HG03060 (cell line): Measurements from ENCODE around the gene LRPAP1.

Experiments
- ATAC-seq: cut with Tn5 transposase; IDR thresholded peaks from one replicate; pipeline ENCODE4 v1.9.1; 2021; ENCODE audit warnings: low read depth, moderate number of reproducible peaks; ENCODE audit not compliant: unreplicated experiment

The LRPAP1 gene

DNA sequence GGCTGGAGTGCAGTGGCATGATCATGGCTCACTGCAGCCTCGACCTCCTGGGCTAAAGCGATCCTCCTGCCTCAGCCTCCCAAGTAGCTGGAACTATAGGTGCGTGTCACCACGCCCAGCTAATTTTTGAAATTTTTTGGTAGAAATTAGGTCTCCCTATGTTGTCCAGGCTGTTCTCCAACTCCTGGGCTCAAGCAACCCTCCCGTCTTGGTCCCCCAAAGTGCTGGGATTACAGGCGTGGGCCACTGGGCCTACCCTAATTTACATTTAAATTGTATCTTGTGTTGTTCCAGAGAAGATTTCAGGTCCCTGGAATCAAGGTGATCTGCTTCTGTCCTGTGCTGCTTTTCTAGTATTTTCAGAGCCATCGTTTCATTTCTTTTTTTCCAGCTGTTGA lies 1.2 kb upstream of the LRPAP1 start:
- ATAC-seq, result no peak

GRCh38 chr4:3532751-3533422 lies 665 bp upstream of the LRPAP1 start:
- ATAC-seq, result no peak

- no peak for ATAC-seq
Observed at GRCh38 chr4:3531318-3531878, 824 bp downstream of the LRPAP1 start.

DNA sequence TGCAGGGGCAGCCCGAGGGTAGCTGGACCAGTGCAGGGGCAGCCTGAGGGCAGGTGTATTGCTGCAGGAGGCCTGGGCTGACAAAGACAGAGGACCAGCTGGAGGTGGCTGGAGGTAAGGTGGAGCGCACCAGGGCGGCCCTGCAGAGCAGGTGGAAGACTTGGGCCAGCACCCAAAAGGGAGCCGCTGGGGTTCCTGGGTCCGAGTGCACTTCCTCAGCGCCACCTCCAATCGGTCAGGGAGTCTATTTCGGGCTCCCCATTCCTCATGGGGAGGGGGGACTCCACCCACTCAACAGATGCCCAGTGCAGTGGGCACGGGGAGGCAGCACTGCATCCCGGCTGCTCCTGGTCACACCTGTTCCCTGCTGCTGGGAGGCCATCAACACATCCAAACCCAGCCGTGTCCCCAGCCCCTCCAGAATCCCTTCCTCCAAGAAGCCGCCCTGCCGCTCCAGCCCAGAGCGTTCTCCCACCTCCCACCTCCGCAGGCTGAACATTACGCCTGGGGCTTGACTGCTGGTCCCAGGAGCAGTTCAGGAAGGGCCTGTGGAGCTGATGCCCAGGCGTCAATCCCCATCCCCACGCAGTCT lies 1.5 kb downstream of the LRPAP1 start:
- ATAC-seq, result no peak

DNA sequence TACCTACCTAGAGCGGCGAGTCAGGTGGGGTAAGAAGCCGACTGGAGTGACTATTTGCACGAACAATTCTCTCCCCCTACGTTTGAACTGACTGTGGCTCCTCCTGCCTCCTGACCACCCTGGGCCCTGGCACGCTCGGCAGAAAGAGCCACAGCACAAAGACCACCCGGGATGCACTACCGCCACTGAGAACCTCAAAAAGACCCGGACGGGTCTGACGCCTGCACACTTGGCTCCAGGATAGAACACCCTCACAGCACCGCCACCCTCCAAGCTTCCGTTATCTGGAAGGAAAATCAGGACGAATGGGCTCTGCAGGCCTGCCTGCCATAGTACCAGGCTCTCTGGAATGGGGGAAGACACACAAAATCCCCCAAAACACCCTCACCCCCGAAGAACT lies 2.2 kb downstream of the LRPAP1 start:
- ATAC-seq, result no peak

GRCh38 chr4:3529363-3529762 lies 2.9 kb downstream of the LRPAP1 start:
- no peak for ATAC-seq

- ATAC-seq, result no peak
Observed at GRCh38 chr4:3527914-3528876, 4.0 kb downstream of the LRPAP1 start.

- ATAC-seq, result no peak
Observed at GRCh38 chr4:3527101-3527913, 4.9 kb downstream of the LRPAP1 start.

DNA sequence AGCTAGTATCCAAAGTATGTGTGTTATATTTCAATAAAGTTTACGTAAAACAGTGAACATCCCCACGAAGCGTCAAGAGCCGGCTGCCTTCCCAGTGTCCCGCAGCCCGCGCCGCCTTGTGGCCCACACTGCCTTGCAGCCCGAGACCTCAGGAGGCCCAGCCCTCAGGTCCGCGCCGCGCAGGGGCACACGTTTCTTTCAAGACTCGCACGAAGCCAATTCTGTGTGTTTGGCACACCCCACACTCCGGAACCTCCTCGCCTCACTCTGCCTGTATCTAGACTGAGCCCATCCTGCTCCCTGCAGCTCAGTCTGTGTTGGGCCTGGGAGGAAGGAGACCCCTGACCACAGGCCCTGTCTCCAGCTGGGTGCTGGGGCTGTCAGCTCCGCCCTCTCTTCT lies 5.8 kb downstream of the LRPAP1 start:
- ATAC-seq, result no peak

GRCh38 chr4:3525532-3526430 lies 6.4 kb downstream of the LRPAP1 start:
- no peak for ATAC-seq

DNA sequence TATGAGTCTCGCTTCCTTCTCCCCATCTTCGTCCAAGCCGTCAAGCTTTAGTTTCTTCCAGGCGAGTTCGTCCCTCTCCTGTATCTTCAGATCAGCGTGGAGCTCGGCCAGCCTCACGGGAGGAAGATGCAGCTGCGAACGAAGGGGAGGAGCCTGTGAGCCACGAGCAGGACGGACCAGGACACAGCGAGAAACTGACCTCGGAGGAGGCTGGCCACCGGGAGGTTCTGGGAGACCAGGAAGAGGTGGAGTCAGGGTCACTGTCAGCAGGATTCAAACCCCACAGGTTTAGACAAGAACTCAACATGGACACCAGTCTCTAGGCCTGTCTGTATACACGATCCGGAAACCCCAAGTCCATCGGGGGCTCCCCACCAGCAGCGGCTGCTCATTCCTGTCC lies 7.3 kb downstream of the LRPAP1 start:
- no peak for ATAC-seq

- no peak for ATAC-seq
Observed at GRCh38 chr4:3524349-3524748, 7.9 kb downstream of the LRPAP1 start.

- ATAC-seq, result no peak
Observed at GRCh38 chr4:3523628-3524221, 8.5 kb downstream of the LRPAP1 start.

DNA sequence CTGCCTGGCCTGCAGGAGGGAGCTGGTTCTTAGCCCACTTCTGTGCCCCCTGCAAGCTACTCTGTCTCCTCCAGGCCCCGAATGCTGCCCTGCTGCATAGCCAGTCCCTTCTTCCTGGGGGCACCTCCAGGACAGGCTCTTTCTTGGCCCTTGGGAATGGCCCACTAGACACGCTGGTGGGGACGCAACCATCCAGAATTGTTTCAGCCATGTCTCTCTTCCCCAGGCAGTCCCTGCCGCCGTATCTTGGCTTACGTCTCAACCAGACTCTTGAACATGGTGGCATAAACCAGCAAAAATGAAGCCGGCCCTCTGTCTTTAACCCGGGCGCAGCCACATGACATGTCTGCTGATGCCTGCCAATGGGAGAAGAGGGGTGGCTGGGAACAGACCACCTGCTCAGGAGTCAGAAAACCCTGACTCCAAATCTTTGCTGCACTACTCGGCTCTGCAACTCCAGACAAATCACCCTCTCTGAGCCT lies 9.0 kb downstream of the LRPAP1 start:
- ATAC-seq, result no peak

DNA sequence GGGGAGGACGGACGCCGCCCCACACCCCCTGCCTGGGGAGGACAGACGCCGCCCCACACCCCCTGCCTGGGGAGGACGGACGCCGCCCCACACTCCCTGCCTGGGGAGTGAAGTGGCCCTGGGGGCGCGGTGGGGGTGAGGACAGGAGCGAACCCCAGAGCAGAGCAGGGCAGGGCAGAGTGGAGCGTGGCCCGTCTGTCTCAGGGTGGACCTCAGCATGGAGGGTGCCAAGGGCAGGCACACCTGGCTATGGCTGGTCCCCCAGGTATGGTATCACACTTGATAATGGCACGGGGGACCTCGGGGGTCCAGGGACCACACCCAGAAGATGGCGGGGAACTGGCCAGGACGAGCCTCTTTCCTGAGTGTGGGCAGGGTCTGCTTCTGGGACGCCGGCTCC lies 9.6 kb downstream of the LRPAP1 start:
- ATAC-seq, result no peak

GRCh38 chr4:3522326-3522640 lies 9.9 kb downstream of the LRPAP1 start:
- no peak for ATAC-seq

GRCh38 chr4:3521621-3522325 lies 10.4 kb downstream of the LRPAP1 start:
- ATAC-seq, result no peak
